ENCODE data around the gene OCA2. TPM values are rescaled to one million over a fixed set of nuclear protein-coding genes. Genes with fewer than 3 reads are reported as not detected.

The OCA2 gene
- polyA plus RNA-seq, 1 donor from 2014 or later: 0.97 TPM

DNA sequence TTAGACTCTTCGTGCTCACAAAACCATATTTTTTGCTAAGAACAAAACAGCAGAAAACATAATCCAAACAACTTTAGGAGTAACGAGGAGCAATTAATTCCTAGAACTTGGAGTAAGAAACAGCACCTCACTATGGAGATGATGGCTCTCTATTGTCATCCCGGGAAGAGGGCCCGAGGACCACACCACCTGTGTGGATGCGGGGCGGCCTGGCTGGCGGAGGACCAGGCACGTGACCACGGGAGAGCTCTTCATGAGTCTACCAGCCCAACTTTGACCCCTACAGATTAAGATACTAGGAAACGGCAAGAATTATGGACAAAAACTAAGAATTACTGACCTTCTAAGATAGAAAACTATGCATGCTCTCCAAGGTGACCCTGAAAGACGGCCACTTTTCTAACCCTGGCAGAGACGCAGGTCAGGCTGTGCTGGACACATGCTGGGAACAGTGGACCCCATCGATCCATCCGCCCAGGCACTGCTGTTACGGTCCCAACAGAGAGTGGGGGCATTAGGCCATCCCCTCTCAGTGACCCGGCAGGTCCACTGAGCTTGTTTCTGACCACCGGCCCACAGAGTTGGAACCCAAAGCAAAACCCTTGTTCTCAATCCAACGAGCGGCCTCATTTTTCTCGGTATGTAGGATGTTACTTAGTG, 13.1 kb upstream of the OCA2 start:
- H4K20me1 ChIP-seq (ENCODE audit: insufficient read depth): no peaks in the 10 kb centered on the region
- H2AFZ ChIP-seq (ENCODE audit: low read depth, low read length): no peak overlapping the region
- peaks cover 6% of the 10 kb centered on the region for H3K27me3 ChIP-seq (ENCODE audit: insufficient read depth, low read depth, low read length)
- no peaks in the 10 kb centered on the region for H3K79me2 ChIP-seq (replicated peaks; ENCODE audit: insufficient read depth, low read length)
- H3K36me3 ChIP-seq (ENCODE audit: insufficient read depth, low read length): no peaks in the 10 kb centered on the region
- H3K9me2 ChIP-seq (ENCODE audit: insufficient read depth, low read length): no peaks in the 10 kb centered on the region
- TF ChIP-seq, protein P1, sequence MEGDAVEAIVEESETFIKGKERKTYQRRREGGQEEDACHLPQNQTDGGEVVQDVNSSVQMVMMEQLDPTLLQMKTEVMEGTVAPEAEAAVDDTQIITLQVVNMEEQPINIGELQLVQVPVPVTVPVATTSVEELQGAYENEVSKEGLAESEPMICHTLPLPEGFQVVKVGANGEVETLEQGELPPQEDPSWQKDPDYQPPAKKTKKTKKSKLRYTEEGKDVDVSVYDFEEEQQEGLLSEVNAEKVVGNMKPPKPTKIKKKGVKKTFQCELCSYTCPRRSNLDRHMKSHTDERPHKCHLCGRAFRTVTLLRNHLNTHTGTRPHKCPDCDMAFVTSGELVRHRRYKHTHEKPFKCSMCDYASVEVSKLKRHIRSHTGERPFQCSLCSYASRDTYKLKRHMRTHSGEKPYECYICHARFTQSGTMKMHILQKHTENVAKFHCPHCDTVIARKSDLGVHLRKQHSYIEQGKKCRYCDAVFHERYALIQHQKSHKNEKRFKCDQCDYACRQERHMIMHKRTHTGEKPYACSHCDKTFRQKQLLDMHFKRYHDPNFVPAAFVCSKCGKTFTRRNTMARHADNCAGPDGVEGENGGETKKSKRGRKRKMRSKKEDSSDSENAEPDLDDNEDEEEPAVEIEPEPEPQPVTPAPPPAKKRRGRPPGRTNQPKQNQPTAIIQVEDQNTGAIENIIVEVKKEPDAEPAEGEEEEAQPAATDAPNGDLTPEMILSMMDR (IDR thresholded peaks at IDR 0.05; ENCODE audit: poor library complexity, severe bottlenecking): no peak
- TF ChIP-seq, protein P2, sequence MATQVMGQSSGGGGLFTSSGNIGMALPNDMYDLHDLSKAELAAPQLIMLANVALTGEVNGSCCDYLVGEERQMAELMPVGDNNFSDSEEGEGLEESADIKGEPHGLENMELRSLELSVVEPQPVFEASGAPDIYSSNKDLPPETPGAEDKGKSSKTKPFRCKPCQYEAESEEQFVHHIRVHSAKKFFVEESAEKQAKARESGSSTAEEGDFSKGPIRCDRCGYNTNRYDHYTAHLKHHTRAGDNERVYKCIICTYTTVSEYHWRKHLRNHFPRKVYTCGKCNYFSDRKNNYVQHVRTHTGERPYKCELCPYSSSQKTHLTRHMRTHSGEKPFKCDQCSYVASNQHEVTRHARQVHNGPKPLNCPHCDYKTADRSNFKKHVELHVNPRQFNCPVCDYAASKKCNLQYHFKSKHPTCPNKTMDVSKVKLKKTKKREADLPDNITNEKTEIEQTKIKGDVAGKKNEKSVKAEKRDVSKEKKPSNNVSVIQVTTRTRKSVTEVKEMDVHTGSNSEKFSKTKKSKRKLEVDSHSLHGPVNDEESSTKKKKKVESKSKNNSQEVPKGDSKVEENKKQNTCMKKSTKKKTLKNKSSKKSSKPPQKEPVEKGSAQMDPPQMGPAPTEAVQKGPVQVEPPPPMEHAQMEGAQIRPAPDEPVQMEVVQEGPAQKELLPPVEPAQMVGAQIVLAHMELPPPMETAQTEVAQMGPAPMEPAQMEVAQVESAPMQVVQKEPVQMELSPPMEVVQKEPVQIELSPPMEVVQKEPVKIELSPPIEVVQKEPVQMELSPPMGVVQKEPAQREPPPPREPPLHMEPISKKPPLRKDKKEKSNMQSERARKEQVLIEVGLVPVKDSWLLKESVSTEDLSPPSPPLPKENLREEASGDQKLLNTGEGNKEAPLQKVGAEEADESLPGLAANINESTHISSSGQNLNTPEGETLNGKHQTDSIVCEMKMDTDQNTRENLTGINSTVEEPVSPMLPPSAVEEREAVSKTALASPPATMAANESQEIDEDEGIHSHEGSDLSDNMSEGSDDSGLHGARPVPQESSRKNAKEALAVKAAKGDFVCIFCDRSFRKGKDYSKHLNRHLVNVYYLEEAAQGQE (IDR thresholded peaks at IDR 0.05; ENCODE audit: borderline replicate concordance): no peak
- TF ChIP-seq RAD21 (conservative IDR thresholded peaks at IDR 0.05) (no peak), TAF1 (IDR thresholded peaks at IDR 0.05; ENCODE audit: low read depth) (no peak), POLR2AphosphoS5 (IDR thresholded peaks at IDR 0.05) (no peak)
- H3K4me2 ChIP-seq (ENCODE audit: low read length): no peak overlapping the region
- H3K9ac ChIP-seq (ENCODE audit: low read length): no peak overlapping the region
- no peaks in the 10 kb centered on the region for H3F3A ChIP-seq (ENCODE audit: insufficient read depth, low read length, poor library complexity, severe bottlenecking)
- no peak overlapping the region for H3K4me3 ChIP-seq (ENCODE audit: low read length)
- no peaks in the 10 kb centered on the region for H3K9me3 ChIP-seq (ENCODE audit: low read length)
- no peak overlapping the region for H3K27ac ChIP-seq (ENCODE audit: low read length)

- H3K4me3 ChIP-seq (ENCODE audit: low read length): no peak overlapping the region
- no peak overlapping the region for H3K9ac ChIP-seq (ENCODE audit: low read length)
- H3K27me3 ChIP-seq (ENCODE audit: insufficient read depth, low read depth, low read length): peaks cover 13% of the 10 kb centered on the region
- no peaks in the 10 kb centered on the region for H3F3A ChIP-seq (ENCODE audit: insufficient read depth, low read length, poor library complexity, severe bottlenecking)
- H3K9me3 ChIP-seq (ENCODE audit: low read length): no peaks in the 10 kb centered on the region
- H3K36me3 ChIP-seq (ENCODE audit: insufficient read depth, low read length): no peaks in the 10 kb centered on the region
- no peaks in the 10 kb centered on the region for H3K9me2 ChIP-seq (ENCODE audit: insufficient read depth, low read length)
- no peak overlapping the region for H3K27ac ChIP-seq (ENCODE audit: low read length)
- no peaks in the 10 kb centered on the region for H3K79me2 ChIP-seq (replicated peaks; ENCODE audit: insufficient read depth, low read length)
- no peak overlapping the region for H3K4me2 ChIP-seq (ENCODE audit: low read length)
- no peak overlapping the region for H2AFZ ChIP-seq (ENCODE audit: low read depth, low read length)
- H4K20me1 ChIP-seq (ENCODE audit: insufficient read depth): no peaks in the 10 kb centered on the region
- TF ChIP-seq TAF1 (IDR thresholded peaks at IDR 0.05; ENCODE audit: low read depth) (no peak), SMC3 (conservative IDR thresholded peaks at IDR 0.05; ENCODE audit: poor library complexity) (no peak), POLR2AphosphoS5 (IDR thresholded peaks at IDR 0.05) (no peak), EZH2 (IDR thresholded peaks at IDR 0.05; ENCODE audit: borderline replicate concordance, insufficient read depth, low read length, poor library complexity, severe bottlenecking) (no peak), RAD21 (conservative IDR thresholded peaks at IDR 0.05) (no peak), EP300 (conservative IDR thresholded peaks at IDR 0.05; ENCODE audit: poor library complexity, severe bottlenecking) (no peak), MXI1 (conservative IDR thresholded peaks at IDR 0.05; ENCODE audit: poor library complexity, severe bottlenecking) (no peak)
- TF ChIP-seq, protein P1 (IDR thresholded peaks at IDR 0.05; ENCODE audit: poor library complexity, severe bottlenecking): no peak
- TF ChIP-seq, protein P2 (IDR thresholded peaks at IDR 0.05; ENCODE audit: borderline replicate concordance): no peak
These were observed 12.4 kb upstream of the OCA2 start for GRCh38 chr15:28111543-28111942.

Measured in neural cell (in vitro differentiated cells).